HUES64 (cell line): ENCODE results near the gene ANO8.

Experiments
- H3K27ac ChIP-seq: 2 replicates; pipeline ENCODE4 v1.7.0; 2013; ENCODE audit warnings: low read depth, low read length, inconsistent platforms
- H3K27me3 ChIP-seq: 2 replicates; pipeline ENCODE4 v1.6.1; 2013; ENCODE audit warnings: mild to moderate bottlenecking, low read length; ENCODE audit not compliant: insufficient read depth
- H3K36me3 ChIP-seq: 2 replicates; pipeline ENCODE4 v1.6.1; 2013; ENCODE audit warnings: mild to moderate bottlenecking, low read length; ENCODE audit not compliant: insufficient read depth
- H3K4me1 ChIP-seq: 2 replicates; pipeline ENCODE4 v1.6.1; 2013; ENCODE audit warnings: mild to moderate bottlenecking, low read length, moderate library complexity; ENCODE audit not compliant: insufficient read depth
- H3K4me3 ChIP-seq: 2 replicates; pipeline ENCODE4 v1.5.1; 2013; ENCODE audit warnings: mild to moderate bottlenecking, low read length, moderate library complexity
- H3K9ac ChIP-seq: 2 replicates; pipeline ENCODE4 v1.6.1; 2013; ENCODE audit warnings: mild to moderate bottlenecking, low read depth, low read length
- H3K9me3 ChIP-seq: 2 replicates; pipeline ENCODE4 v1.6.1; 2013; ENCODE audit warnings: low read depth, low read length; ENCODE audit not compliant: insufficient read depth
- WGBS: fragments of 150-250, 120-280 bp; methylation state at CpG from one replicate; pipeline ENCODE4 v1.1.7; 2013; ENCODE audit warnings: missing lambda C conversion rate; 5-methylcytosine and 5-hydroxymethylcytosine counted together

Gene ANO8

DNA sequence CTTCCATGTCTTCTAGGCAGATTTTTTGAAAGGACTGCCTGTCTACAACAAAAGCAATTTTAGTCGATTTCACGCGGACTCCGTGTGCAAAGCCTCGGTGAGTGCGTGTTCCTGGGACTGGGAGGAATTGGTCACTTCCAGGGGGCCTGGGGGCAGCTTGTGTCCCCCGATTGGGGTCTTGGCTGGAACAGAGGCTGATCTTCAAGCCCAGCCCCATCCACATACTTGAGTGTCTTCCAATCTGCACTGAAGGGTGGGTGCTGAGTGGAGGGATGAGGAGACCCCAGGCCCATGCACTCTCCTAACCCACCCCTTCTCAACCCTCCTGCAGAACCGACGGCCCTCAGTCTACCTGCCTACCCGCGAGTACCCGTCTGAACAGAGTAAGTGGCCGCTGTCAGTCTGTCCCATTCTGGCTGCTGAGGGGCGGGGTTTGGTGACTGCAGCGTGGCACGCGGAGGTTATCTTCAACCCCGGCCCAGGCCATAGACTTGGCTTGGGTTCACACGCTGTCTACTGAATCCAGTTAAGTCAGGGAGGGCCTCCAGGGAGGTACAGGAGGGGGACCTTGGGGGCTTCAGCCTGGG is 20.6 kb downstream of the ANO8 start:
- Histone ChIP-seq H3K27ac (no peak overlapping the region), H3K27me3 (no peaks in the 10 kb centered on the region), H3K4me1 (peaks cover 11% of the 10 kb centered on the region; the same call in 1 of the 2 replicates), H3K36me3 (peaks cover 45% of the 10 kb centered on the region), H3K4me3 (no peak overlapping the region), H3K9ac (no peak overlapping the region), H3K9me3 (no peaks in the 10 kb centered on the region)
- WGBS = 97% methylated on average over 19 of the region's 19 CpGs

DNA sequence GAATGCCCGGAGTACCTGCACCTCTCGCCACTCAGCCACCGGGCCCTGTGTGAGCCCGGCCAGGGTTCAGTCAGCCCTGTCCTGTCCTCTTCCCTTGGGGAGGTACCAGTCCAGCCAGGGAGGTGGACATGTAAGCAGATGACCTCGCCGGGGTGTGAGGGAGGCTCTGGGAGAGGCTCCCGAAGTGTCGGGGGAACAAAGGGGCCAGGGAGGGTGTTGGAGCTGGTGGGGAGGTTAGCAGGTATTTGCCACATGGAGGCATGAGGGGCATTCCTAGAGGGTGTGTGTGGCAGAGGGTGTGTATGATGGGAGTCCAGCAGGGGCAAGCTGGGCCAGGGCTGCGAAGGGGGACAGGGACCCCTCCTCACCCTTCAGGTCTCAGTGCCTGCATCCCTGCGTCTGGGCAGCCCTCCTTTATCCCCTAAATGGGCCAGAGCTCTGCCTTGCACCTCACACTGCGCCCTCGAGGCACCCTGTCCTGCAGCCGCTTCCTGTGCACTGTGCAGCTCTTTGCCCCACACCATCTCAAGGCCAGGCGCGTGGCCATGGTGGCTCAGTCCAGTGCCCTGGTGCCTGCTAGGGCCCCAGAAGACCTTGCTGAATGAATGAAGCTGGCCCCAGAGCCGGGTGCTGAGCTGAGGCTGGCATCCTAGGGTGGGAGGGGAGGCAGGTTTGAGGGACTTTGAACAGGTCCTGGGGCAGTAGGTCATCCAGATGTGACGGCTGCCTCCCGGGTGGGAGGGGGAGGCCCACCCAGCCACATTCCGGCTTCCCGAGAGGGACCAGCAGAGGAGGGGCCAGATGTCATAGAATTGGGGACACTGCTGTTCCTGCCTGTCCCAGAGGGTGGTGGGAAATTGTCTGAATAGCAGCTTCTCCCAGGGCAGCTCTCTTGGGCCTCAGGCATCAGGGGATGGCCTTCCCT is 22.2 kb downstream of the ANO8 start:
- Histone ChIP-seq H3K9ac (peak overlapping the region; percentile 24; the same call in 1 of the 2 replicates), H3K4me3 (no peak overlapping the region), H3K27ac (peak overlapping the region; percentile 41; the same call in 1 of the 2 replicates), H3K9me3 (no peaks in the 10 kb centered on the region), H3K4me1 (peaks cover 11% of the 10 kb centered on the region; the same call in 1 of the 2 replicates), H3K27me3 (no peaks in the 10 kb centered on the region), H3K36me3 (peaks cover 41% of the 10 kb centered on the region)
- 91% methylated on average over 20 of the region's 20 CpGs for WGBS

DNA sequence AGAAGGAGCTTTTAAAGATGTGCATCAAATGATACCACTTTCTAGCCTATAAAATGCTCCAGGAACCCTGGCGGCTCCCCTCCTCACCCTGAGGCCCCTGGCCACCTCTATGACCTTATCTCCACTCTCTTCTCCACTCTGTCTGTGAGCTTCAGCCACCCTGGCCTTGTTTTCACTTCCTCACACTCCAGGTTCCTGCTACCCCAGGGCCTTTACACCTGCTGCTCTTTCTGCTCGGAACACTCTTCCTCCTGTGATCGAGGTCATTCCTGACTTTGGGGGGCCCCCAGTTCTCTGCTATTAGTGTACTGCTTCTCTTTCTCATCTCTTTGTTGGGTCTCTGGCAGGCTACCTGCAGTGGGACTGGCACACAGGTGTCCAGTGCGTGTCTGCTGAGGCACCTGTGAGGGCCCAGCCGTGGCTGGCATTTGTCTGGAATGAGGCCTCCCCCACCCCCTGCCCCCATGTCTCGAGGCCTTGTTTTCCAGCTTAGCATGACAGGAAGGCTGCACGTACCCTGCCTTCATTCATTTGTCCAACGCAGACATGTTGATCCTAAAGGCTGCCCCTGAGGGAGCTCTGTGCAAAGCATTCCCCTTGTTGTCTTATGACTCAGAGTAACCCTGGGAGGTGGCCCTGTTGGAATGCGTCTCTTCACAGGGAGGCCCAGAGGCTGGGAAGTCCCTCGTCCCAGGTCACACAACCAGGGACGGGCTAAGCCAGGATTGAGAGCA is 23.0 kb downstream of the ANO8 start:
- H3K4me3 ChIP-seq = no peak overlapping the region
- no peaks in the 10 kb centered on the region for H3K9me3 ChIP-seq
- H3K36me3 ChIP-seq = peaks cover 38% of the 10 kb centered on the region
- peaks cover 11% of the 10 kb centered on the region; the same call in 1 of the 2 replicates for H3K4me1 ChIP-seq
- WGBS = 82% methylated on average over 11 of the region's 11 CpGs
- no peak overlapping the region for H3K9ac ChIP-seq
- no peaks in the 10 kb centered on the region for H3K27me3 ChIP-seq
- H3K27ac ChIP-seq = peak overlapping the region; percentile 41; the same call in 1 of the 2 replicates

DNA sequence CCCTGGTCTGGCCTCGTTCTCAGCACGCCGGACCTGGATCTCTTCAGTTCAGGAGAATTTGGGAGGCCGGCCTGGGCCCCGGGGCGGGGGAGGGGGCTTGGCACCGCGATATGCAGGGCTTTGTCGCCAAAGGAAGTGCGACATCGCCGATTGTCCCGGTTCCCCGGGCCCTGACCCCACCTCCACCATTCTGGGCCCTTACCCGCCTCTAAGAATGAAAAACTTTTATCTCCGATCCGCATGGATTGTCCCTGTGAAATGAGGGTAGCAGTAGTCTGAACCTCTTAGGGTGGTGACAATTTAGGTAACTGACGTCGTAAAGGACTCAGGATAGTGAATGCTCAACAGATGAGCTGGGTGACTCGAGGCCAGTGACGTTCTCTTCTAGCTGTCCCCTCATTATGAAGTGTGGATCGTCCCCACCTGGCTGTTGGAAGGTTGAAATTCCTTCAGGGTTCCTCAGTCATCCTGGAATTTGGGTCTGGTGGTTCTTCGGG is 24.6 kb downstream of the ANO8 start:
- peak overlapping the region; percentile 86 for H3K4me3 ChIP-seq
- no peaks in the 10 kb centered on the region for H3K9me3 ChIP-seq
- H3K27me3 ChIP-seq = no peaks in the 10 kb centered on the region
- H3K27ac ChIP-seq = peak overlapping the region; percentile 69
- 9% methylated on average over 23 of the region's 23 CpGs for WGBS
- peaks cover 14% of the 10 kb centered on the region for H3K4me1 ChIP-seq
- H3K9ac ChIP-seq = peak overlapping the region; percentile 65
- H3K36me3 ChIP-seq = peaks cover 25% of the 10 kb centered on the region

DNA sequence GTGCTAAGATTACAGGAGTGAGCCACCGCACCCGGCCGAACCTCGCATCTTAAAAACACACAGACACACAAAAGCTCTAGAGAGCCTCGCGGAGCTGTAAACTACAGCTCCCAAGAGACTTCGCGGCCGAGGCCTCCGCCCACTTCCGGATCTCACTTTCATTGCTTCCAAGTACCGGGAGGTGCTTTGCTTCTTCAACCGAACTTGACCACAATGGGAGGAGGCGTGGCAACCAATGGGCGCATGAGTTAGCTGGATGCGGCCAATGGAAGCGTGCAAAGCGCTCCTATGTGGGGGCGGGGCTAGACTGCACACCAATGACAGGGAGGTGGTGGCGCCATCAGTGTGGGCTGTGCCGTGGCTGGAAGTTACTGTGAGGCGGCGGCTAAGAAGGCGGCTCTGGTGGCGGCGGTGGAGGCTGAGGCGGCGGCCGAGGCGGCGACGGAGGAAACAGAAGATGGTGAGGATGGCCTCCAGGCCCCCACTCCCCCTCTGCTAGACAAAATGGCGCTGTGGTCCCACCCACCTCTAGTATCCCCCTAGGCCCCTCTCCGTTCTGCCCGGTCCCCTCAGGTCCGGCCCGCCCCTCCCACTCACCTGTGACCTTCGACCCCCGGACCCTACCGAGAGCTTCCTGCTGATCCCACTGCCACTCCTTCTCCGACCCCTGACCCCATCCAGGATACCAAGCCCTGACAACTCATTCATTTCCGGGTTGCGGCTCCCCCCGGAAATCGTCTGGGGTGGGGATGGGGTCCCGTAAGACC is 25.3 kb downstream of the ANO8 start, which contains the start of gene DDA1:
DDA1 (plus strand) TSS at position 366 of the 767 bp plus-strand sequence; CDS start at position 458, 92 bp downstream.
- Histone ChIP-seq H3K9me3 (no peaks in the 10 kb centered on the region), H3K27ac (peak within 1 kb of the TSS; percentile 69), H3K9ac (peak within 1 kb of the TSS; percentile 65), H3K4me1 (peaks cover 20% of the 10 kb centered on the region), H3K4me3 (peak within 1 kb of the TSS; percentile 86), H3K36me3 (peaks cover 19% of the 10 kb centered on the region), H3K27me3 (no peaks in the 10 kb centered on the region)
- 1% methylated on average over 46 of the region's 46 CpGs for WGBS

DNA sequence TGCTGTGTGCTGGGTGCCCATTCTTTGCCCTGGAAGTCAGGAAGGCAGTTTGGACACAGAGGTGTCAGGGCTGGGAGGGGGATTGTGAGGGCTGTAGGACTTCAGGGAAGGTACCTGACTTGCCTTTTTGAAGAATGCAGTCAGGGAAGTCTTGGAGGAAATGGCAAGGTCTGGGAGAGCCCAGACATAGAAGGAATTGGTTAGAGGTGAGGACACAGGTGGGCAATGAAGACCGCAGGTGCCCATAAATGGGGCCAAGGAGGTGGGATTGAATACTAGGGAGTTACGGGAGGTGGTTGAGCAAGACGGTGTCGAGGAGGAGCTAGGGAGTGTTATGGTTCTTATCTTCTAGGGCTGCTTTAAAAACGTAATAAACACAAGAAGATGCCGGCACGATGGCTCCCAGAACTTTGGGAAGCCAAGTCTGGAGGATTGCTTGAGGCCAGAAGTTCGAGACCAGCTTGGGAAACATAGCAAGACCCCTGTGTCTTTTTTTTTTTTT is 26.7 kb downstream of the ANO8 start:
- H3K9ac ChIP-seq = no peak overlapping the region
- no peak overlapping the region; the same call in 1 of the 2 replicates for H3K27ac ChIP-seq
- H3K36me3 ChIP-seq = 0 out of 2 replicates have a peak, but pooled peaks cover 8% of the 10 kb centered on the region
- no peaks in the 10 kb centered on the region for H3K9me3 ChIP-seq
- H3K4me3 ChIP-seq = no peak overlapping the region
- H3K27me3 ChIP-seq = no peaks in the 10 kb centered on the region
- 92% methylated on average over 8 of the region's 8 CpGs for WGBS
- peaks cover 20% of the 10 kb centered on the region for H3K4me1 ChIP-seq

DNA sequence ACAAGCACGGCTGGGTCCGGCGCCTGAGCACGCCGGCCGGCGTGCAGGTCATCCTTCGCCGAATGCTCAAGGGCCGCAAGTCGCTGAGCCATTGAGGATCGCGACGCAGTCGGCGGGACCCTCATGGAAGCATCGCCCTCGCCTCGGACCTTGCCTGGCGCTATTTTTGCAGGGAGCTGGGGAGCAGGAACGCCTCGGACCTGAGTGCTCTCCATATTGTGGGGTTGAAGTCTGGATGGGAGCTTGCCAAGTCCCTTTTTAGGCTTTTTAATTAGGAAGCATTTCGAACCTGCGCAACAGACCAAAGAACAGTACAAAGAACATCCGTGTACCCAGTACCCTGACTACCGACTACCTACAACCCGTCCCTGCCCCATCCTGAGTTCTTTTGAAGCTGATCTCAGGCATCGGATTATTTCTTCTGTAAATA is 28.4 kb downstream of the ANO8 start:
- Histone ChIP-seq H3K9me3 (no peaks in the 10 kb centered on the region), H3K4me3 (peak overlapping the region; percentile 73), H3K27me3 (no peaks in the 10 kb centered on the region), H3K4me1 (peaks cover 26% of the 10 kb centered on the region), H3K9ac (peak overlapping the region; percentile 82), H3K36me3 (0 out of 2 replicates have a peak, but pooled peaks cover 3% of the 10 kb centered on the region), H3K27ac (peak overlapping the region; percentile 79)
- WGBS = 7% methylated on average over 28 of the region's 28 CpGs

DNA sequence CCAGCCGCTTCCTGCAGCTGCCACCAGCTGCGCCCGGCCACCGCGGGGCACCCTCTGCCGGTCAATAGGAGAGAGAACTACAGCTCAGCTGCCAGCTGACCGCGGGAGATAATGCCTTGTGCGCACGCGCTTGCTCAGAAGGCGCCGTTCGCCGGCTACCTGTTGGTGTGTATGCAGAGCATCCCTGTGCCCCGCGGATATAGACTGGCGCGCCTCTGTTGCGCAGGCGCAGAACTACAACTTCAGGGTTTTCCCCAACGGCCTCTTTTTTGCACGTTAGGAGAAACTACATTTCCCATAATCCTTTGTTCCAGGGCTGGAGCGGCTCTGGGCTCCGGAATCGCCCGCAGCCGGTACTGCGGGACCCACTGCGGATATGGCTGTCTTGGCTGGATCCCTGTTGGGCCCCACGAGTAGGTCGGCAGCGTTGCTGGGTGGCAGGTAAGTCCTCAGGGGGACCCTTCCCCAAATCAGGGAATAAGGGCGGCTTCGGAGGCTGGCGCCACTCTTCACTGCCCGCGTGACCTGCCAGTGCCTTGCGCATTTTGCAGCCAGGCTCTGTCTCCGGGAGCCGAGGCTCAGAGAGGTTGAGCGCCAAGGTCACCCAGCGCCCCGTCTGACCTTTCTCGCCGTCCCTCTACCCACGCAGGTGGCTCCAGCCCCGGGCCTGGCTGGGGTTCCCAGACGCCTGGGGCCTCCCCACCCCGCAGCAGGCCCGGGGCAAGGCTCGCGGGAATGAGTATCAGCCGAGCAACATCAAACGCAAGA is 29.0 kb downstream of the ANO8 start, which contains the start of gene MRPL34:
MRPL34 (plus strand) TSS at position 356 of the 768 bp plus-strand sequence; CDS start at position 377, 21 bp downstream.
- Histone ChIP-seq H3K4me1 (peaks cover 25% of the 10 kb centered on the region), H3K4me3 (peak within 1 kb of the TSS; percentile 73), H3K9me3 (no peaks in the 10 kb centered on the region), H3K9ac (peak within 1 kb of the TSS; percentile 82), H3K36me3 (0 out of 2 replicates have a peak, but pooled peaks cover 4% of the 10 kb centered on the region), H3K27ac (peak within 1 kb of the TSS; percentile 79), H3K27me3 (no peaks in the 10 kb centered on the region)
- under 1% methylated on average over 55 of the region's 55 CpGs for WGBS

DNA sequence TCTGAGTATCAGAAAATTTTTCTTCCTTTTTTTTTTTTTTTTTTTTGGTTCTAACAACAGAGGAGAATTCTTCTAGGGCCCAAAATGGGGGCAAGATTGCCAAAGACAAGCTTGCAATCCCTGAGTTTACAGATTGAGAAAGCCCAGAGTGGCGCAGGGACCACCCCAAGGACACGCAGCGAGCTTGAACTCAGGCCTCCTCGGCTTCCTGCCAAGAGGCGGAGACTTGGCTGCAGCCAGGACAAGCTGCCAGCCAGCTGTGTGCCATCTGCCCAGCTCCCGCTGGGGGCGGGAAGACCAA is 29.5 kb downstream of the ANO8 start:
- H3K27ac ChIP-seq = peak overlapping the region; percentile 38; the same call in 1 of the 2 replicates
- peak overlapping the region; percentile 73 for H3K4me3 ChIP-seq
- WGBS = 11% methylated on average over 7 of the region's 7 CpGs
- H3K9me3 ChIP-seq = no peaks in the 10 kb centered on the region
- no peaks in the 10 kb centered on the region for H3K27me3 ChIP-seq
- no peak overlapping the region for H3K9ac ChIP-seq
- H3K4me1 ChIP-seq = peaks cover 19% of the 10 kb centered on the region
- 0 out of 2 replicates have a peak, but pooled peaks cover 6% of the 10 kb centered on the region for H3K36me3 ChIP-seq
